Stomach (tissue), 4 donors: ENCODE results near the gene CBX4.

ENCODE experiments used
- CTCF ChIP-seq, 7 experiments: fragments of 450-650 bp in 4 of 7; fragments of 200-600 bp in 3 of 7; sonication (generic) in 3 of 7; IDR thresholded peaks; one replicate each; pipeline ENCODE4 v1.5.1; 2016 to 2019; ENCODE audit warnings: antibody characterized with exemption in 7 of 7, control low read depth in 2 of 7, mild to moderate bottlenecking in 1 of 7
- POLR2A ChIP-seq, 4 donors: fragments of 450-650 bp; IDR thresholded peaks; one replicate each; pipeline ENCODE4 v1.6.1; 2016; ENCODE audit warnings: antibody characterized with exemption in 4 of 4, control low read depth in 2 of 4, mild to moderate bottlenecking in 1 of 4, moderate library complexity in 1 of 4

DNA sequence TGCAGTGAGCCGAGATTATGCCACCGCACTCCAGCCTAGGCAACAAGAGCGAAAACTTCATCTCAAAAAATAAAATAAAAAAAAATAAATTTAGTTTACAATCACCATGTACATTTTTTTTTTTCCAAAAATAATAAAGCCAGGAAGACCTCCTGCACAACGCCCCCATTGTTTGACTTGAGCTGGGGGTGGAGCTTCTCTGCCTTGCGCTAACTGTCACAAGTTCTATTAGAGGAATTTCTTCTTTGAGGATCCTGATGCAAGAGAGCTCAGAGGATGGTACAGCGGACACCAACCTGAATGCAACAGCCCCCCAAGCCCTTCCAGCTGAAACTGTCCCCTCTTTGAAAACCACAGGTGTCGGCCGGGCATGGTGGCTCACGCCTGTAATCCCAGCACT, 24.9 kb upstream of the CBX4 start:
- TF ChIP-seq CTCF (IDR thresholded peaks at IDR 0.05) (no peak), POLR2A (IDR thresholded peaks at IDR 0.05) (no peak)
